HCT116 (cell line): ENCODE measurements around the gene PRRT1.

Experiments
- CEBPB ChIP-seq: IDR thresholded peaks from 2 replicates; pipeline ENCODE4 v1.6.1; 2012; ENCODE audit warnings: low read depth
- EZH2 ChIP-seq: fragments of 200-600 bp; sonication (generic); IDR thresholded peaks from 2 replicates; pipeline ENCODE4 v1.6.1; 2017; ENCODE audit warnings: antibody characterized with exemption, mixed run types
- EZH2phosphoT487 ChIP-seq: fragments of 200-600 bp; IDR thresholded peaks from 2 replicates; pipeline ENCODE4 v1.6.1; 2018; ENCODE audit warnings: antibody characterized with exemption, borderline replicate concordance
- JUND ChIP-seq: IDR thresholded peaks from 2 replicates; pipeline ENCODE4 v1.6.1; 2012
- MAX ChIP-seq: IDR thresholded peaks from 2 replicates; pipeline ENCODE4 v1.6.1; 2012
- POLR2A ChIP-seq: IDR thresholded peaks from 2 replicates; pipeline ENCODE4 v1.7.0; 2011; ENCODE audit warnings: borderline replicate concordance; ENCODE audit not compliant: insufficient read depth, insufficient read length; ENCODE audit errors: extremely low read depth
- POLR2AphosphoS5 ChIP-seq: IDR thresholded peaks from 2 replicates; pipeline ENCODE4 v1.6.1; 2011; ENCODE audit warnings: mild to moderate bottlenecking, low read depth, low read length, moderate library complexity
- RAD21 ChIP-seq: IDR thresholded peaks from 2 replicates; pipeline ENCODE4 v1.6.1; 2012; ENCODE audit warnings: low read depth, mild to moderate bottlenecking
- REST ChIP-seq: IDR thresholded peaks from 2 replicates; pipeline ENCODE4 v1.6.1; 2012; ENCODE audit warnings: low read depth
- SRF ChIP-seq: IDR thresholded peaks from 2 replicates; pipeline ENCODE4 v1.6.1; 2012; ENCODE audit warnings: low read depth
- YY1 ChIP-seq: IDR thresholded peaks from 2 replicates; pipeline ENCODE4 v1.6.1; 2011; ENCODE audit warnings: low read length, low read depth, moderate library complexity, mild to moderate bottlenecking; ENCODE audit not compliant: insufficient replicate concordance; ENCODE audit errors: extremely low read depth
- ZFX ChIP-seq: fragments of 450-650 bp; IDR thresholded peaks from 2 replicates; pipeline ENCODE4 v1.6.1; 2017
- TF ChIP-seq, protein P1 (sequence below), 3 experiments: fragments of 200-600 bp in 1 of 3; sonication (generic) in 1 of 3; IDR thresholded peaks in 2 of 3; conservative IDR thresholded peaks in 1 of 3; 2 replicates each; pipeline ENCODE4 v1.5.1; 2012 to 2017; ENCODE audit warnings: low read depth in 2 of 3, low read length in 2 of 3, antibody characterized with exemption in 1 of 3, borderline replicate concordance in 1 of 3, control low read depth in 1 of 3, mild to moderate bottlenecking in 1 of 3, mixed read lengths in 1 of 3, mixed run types in 1 of 3, moderate library complexity in 1 of 3; ENCODE audit not compliant: insufficient read depth in 1 of 3
- TF ChIP-seq, protein P2 (sequence below): IDR thresholded peaks from 2 replicates; pipeline ENCODE4 v1.6.1; 2012

GRCh38 chr6:32126880-32127279 lies 24.9 kb downstream of the PRRT1 start:
- TF ChIP-seq MAX (no peak), JUND (no peak), REST (no peak), CEBPB (no peak), POLR2A (no peak), EZH2phosphoT487 (no peak), POLR2AphosphoS5 (no peak), RAD21 (no peak), SRF (no peak), YY1 (no peak), EZH2 (no peak), ZFX (no peak)
- TF ChIP-seq, protein P1, sequence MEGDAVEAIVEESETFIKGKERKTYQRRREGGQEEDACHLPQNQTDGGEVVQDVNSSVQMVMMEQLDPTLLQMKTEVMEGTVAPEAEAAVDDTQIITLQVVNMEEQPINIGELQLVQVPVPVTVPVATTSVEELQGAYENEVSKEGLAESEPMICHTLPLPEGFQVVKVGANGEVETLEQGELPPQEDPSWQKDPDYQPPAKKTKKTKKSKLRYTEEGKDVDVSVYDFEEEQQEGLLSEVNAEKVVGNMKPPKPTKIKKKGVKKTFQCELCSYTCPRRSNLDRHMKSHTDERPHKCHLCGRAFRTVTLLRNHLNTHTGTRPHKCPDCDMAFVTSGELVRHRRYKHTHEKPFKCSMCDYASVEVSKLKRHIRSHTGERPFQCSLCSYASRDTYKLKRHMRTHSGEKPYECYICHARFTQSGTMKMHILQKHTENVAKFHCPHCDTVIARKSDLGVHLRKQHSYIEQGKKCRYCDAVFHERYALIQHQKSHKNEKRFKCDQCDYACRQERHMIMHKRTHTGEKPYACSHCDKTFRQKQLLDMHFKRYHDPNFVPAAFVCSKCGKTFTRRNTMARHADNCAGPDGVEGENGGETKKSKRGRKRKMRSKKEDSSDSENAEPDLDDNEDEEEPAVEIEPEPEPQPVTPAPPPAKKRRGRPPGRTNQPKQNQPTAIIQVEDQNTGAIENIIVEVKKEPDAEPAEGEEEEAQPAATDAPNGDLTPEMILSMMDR (IDR thresholded peaks at IDR 0.05 in 2 of 3, conservative IDR thresholded peaks at IDR 0.05 in 1 of 3; ENCODE audit: borderline replicate concordance in 1 of 3, insufficient read depth in 1 of 3, low read depth in 2 of 3, low read length in 2 of 3): no peak
- TF ChIP-seq, protein P2, sequence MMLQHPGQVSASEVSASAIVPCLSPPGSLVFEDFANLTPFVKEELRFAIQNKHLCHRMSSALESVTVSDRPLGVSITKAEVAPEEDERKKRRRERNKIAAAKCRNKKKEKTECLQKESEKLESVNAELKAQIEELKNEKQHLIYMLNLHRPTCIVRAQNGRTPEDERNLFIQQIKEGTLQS: no peak
